Measurements from ENCODE around the gene PGM5. TPM values are rescaled to one million over a fixed set of nuclear protein-coding genes. Genes with fewer than 3 reads are reported as not detected.
"Not testable (repeated sequence)": the region's sequence is repeated elsewhere in the genome, so short reads cannot be mapped to it uniquely, and the experiment has no call there.

Gene PGM5
- total RNA-seq = not detected in 2 replicates

DNA sequence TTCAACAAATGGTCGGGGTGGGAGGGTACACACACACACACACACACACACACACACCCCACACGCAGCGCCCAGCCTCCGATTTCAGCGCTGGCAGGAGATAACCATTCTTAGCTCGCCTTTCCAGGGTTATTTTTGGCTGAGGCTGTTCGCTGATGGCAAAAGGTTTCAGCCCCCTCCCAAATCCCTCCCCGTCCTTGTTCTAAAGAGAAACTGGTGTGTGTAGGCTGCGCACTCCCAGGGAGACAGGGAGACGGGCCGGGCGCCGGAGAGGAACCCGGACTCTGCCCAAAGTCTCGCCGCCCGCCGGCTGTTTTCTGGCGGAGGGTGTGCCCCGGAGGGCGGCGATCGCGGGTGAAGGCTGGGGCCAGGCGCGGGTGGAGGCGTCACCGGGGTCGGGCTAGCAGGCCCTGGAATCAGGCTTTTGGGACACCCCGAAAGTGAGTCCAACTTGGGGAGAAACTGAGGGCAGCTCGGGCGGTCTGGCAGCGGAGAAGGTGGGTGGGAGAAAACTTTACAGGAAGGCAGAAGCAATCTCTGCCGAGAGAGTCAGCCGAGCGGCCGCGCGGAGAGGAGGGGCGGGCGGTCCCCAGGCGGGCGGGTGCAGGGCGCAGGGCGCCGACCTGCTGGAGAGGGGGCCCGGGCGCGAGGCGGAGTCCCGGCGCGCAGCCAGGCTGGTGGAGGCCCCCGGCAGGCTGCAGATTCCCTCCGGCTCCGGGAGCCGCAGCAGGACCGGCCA, at the start of gene PGM5:
Gene PGM5, plus strand, starts transcription at position 232 of the 739 bp plus-strand sequence. CDS start 517 bp downstream, outside the sequence.
- intact Hi-C loops (cut with micrococcal nuclease) = not testable (repeated sequence)

GRCh38 chr9:68307127-68307526, 49.3 kb upstream of the PGM5 start:
- intact Hi-C loops (cut with micrococcal nuclease) = not testable (repeated sequence)

DNA sequence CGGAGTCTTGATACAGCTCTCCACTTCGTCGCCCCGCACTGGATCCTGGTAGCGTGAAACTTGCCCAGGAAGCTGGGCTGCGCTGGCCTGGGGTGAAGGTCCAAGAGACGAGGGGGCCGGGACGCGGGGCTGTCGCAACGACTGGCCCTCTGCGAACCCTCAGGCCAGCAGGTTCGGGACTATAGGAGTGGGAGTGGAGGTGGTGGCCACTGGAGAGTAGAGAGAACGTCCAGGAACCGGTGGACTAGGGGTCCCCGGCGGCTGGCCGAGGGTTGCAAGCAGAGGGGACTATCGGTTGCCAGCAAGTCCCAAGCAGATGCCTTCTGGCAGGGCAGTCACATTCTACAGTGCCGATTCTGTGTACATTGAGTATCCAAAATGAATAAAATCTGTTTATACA, 48.8 kb upstream of the PGM5 start:
- intact Hi-C loops (cut with micrococcal nuclease) = not testable (repeated sequence)

- intact Hi-C loops (cut with micrococcal nuclease) = not testable (repeated sequence)
These were observed 45.2 kb upstream of the PGM5 start for GRCh38 chr9:68311208-68311607.

- intact Hi-C loops (cut with micrococcal nuclease) = not testable (repeated sequence)
These were observed 38.2 kb upstream of the PGM5 start for GRCh38 chr9:68318209-68318608.

DNA sequence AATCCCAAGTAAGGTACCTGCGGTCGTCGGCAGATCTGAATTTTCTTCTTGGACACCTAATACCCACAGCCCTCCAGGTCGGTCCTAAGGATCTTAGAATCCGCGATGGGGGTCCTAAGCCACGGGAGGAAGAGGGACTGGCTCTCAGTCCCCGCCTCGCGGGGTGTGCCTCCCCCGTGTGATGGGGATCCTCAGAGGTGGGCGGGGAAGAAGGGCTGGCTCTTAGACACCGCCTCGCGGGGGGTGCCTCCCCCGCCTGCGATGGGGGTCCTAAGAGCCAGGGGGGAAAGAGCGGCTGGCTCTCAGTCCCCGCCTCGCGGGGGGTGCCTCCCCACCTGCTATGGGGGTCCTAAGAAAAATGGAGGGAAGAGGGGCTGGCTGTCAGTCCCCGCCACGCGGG, 32.7 kb upstream of the PGM5 start:
- intact Hi-C loops (cut with micrococcal nuclease) = not testable (repeated sequence)

DNA sequence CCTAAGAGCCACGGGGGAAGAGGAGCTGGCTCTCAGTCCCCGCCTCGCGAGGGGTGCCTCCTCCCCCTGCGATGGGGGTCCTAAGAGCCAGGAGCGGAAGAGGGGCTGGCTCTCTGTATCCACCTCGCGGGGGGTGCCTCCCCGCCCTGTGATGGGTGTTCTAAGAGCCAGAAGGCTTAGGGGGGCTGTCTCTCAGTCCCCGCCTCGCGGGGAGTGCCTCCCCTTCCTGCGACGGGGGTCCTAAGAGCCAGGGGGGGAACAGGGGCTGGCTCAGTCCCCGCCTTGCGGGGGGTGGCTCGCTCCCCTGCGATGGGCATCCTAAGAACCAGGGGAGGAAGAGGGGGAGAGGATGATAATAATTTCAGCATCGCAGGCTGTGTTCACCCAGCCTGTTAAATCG, 31.9 kb upstream of the PGM5 start:
- intact Hi-C loops (cut with micrococcal nuclease) = not testable (repeated sequence)

- intact Hi-C loops (cut with micrococcal nuclease) = not testable (repeated sequence)
These were observed 27.3 kb upstream of the PGM5 start for GRCh38 chr9:68329106-68329505.

- intact Hi-C loops (cut with micrococcal nuclease) = not testable (repeated sequence)
These were observed 25.8 kb upstream of the PGM5 start for GRCh38 chr9:68330531-68331173.

GRCh38 chr9:68332122-68332521, 24.3 kb upstream of the PGM5 start:
- intact Hi-C loops (cut with micrococcal nuclease) = not testable (repeated sequence)

DNA sequence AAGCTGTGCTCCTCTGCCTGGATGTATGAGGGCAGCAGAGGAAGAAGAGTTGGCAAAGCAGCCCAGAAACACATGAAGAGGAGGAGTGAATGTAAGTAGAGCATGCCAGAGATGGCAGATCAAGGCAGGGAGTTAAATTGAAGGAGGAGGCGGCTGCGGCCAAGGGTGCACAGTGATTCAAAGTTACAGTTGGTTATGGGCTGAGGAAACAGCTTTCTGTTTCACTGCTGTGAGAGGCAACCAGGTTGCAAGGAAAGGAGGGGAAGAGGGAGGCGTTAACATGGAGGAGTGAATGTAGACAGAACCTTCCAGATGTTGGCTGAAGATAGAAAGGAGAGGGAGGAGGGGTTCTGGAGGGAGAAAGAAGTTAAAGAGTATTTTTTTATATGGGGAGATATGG, 20.5 kb upstream of the PGM5 start:
- intact Hi-C loops (cut with micrococcal nuclease) = not testable (repeated sequence)

GRCh38 chr9:68336639-68337339, 19.6 kb upstream of the PGM5 start:
- intact Hi-C loops (cut with micrococcal nuclease) = not testable (repeated sequence)

GRCh38 chr9:68338000-68338399, 18.4 kb upstream of the PGM5 start:
- intact Hi-C loops (cut with micrococcal nuclease) = not testable (repeated sequence)

- intact Hi-C loops (cut with micrococcal nuclease) = loop anchor here (2.0 kb wide), 1 partner anchor 164 kb away; no protein-coding TSS in a partner anchor
These were observed 14.0 kb upstream of the PGM5 start for GRCh38 chr9:68342265-68343025.

DNA sequence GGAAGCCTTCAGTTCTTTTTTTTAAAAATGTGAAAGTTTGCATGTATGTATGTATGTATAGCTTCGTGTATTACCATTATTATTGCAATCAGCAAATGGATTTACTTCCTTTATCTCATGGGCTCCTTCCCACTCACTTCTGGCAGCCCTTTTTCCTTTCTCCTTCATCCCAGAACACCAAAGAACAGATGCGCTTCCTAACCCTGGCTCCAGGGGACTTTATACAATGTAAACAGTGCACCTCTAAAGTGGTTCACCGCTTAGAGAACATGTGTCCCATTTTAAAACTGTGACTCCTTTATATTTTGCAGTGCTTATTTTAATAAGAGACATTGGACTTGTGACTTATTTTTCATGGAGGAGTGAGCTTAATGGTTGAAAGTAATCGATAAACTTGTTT, 13.2 kb upstream of the PGM5 start:
- intact Hi-C loops (cut with micrococcal nuclease) = loop anchor here (2.0 kb wide), 1 partner anchor 164 kb away; no protein-coding TSS in a partner anchor

GRCh38 chr9:68343992-68344391, 12.4 kb upstream of the PGM5 start:
- intact Hi-C loops (cut with micrococcal nuclease) = loop anchor here (2.0 kb wide), 1 partner anchor 163 kb away; no protein-coding TSS in a partner anchor

- intact Hi-C loops (cut with micrococcal nuclease) = not testable (repeated sequence)
These were observed 4.7 kb upstream of the PGM5 start for GRCh38 chr9:68351689-68352088.

DNA sequence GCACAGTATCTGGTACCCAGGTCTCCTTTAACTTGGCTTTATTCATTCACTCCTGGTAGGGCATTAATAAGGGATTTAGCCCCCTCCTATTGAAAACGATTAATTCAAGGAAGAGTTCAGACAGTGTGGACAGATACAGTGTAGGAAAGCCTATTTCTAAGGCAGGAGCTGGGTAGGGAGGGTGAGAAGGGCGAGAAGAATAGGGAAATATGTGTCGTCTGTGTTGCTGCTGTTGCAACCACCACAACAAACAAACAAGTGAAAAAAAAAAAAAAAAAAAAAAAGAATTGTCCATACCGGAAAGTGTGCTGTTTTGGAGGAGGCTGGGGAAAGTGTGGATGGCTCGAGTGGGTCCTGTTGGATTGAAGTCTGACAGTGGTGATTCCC, 425 bp upstream of the PGM5 start:
- intact Hi-C loops (cut with micrococcal nuclease) = not testable (repeated sequence)

DNA sequence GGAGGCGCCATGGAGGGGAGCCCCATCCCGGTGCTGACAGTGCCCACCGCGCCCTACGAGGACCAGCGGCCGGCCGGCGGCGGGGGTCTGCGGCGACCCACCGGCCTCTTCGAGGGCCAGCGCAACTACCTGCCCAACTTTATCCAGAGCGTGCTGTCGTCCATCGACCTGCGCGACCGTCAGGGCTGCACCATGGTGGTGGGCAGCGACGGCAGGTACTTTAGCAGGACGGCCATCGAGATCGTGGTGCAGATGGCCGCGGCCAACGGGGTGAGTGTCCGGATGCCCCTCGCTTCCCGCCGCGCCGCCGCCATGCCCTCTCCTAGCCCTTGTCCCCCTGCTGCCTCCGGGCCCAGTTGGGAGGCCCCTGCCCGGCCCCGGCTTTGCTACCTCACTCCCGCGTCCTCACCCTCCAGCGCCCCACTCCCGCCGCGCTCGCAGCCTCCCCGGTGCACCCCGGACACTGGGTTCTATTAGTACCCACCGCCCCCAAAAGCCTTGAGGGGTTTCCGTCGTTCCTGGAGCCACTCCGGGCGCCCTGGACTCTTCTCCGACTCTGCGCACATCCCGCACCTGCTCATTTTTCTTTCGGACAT, 806 bp downstream of the PGM5 start:
- intact Hi-C loops (cut with micrococcal nuclease) = not testable (repeated sequence)

GRCh38 chr9:68366933-68367547, 10.6 kb downstream of the PGM5 start:
- intact Hi-C loops (cut with micrococcal nuclease) = not testable (repeated sequence)
